Activated CD4-positive, alpha-beta T cell treated with anti-CD3 and anti-CD28 coated beads, Interleukin-2, Interleukin-4, amounts not matched to agents 100 ng/mL and 50 ng/mL, durations not matched to agents 16 hours and 8 hours (primary cell): ENCODE data around the gene AHI1.
"Not testable (repeated sequence)": the region's sequence is repeated elsewhere in the genome, so short reads cannot be mapped to it uniquely, and the experiment has no call there.

Experiments used
- DNase-seq: peaks from one replicate; pipeline ENCODE4 v3.0.0-alpha.2; 2020; ENCODE audit warnings: low spot score

The AHI1 gene

GRCh38 chr6:135505648-135506047 is 8.1 kb upstream of the AHI1 start:
- no peak for DNase-seq

- DNase-seq, result no peak
These were observed 7.7 kb upstream of the AHI1 start for GRCh38 chr6:135505222-135505621.

GRCh38 chr6:135504734-135505133 is 7.2 kb upstream of the AHI1 start:
- no peak for DNase-seq

- DNase-seq, result no peak
These were observed 6.3 kb upstream of the AHI1 start for GRCh38 chr6:135503703-135504475.

GRCh38 chr6:135499441-135500340 is 2.2 kb upstream of the AHI1 start:
- DNase-seq, result no peak

- peak; percentile 73 for DNase-seq
These were observed 773 bp upstream of the AHI1 start for GRCh38 chr6:135498185-135498841.

- no peak for DNase-seq
These were observed 634 bp downstream of the AHI1 start for GRCh38 chr6:135496800-135497411.

- no peak for DNase-seq
These were observed 4.2 kb downstream of the AHI1 start for GRCh38 chr6:135493218-135493961.

- no peak for DNase-seq
These were observed 7.2 kb downstream of the AHI1 start for GRCh38 chr6:135490381-135490780.

GRCh38 chr6:135488023-135488422 is 9.5 kb downstream of the AHI1 start:
- DNase-seq, result no peak

- not testable (repeated sequence) for DNase-seq
These were observed 13.6 kb downstream of the AHI1 start for GRCh38 chr6:135483903-135484302.

- DNase-seq, result no peak
These were observed 15.7 kb downstream of the AHI1 start for GRCh38 chr6:135481783-135482369.

GRCh38 chr6:135479601-135480000 is 17.9 kb downstream of the AHI1 start:
- no peak for DNase-seq

- no peak for DNase-seq
These were observed 18.9 kb downstream of the AHI1 start for GRCh38 chr6:135478626-135479025.

GRCh38 chr6:135475292-135475886 is 22.2 kb downstream of the AHI1 start:
- no peak for DNase-seq

GRCh38 chr6:135474362-135474761 is 23.2 kb downstream of the AHI1 start:
- DNase-seq, result no peak

- DNase-seq, result no peak
These were observed 31.6 kb downstream of the AHI1 start for GRCh38 chr6:135465903-135466302.

GRCh38 chr6:135465307-135465706 is 32.2 kb downstream of the AHI1 start:
- no peak for DNase-seq

- DNase-seq, result no peak
These were observed 32.9 kb downstream of the AHI1 start for GRCh38 chr6:135464634-135465033.

- no peak for DNase-seq
These were observed 36.3 kb downstream of the AHI1 start for GRCh38 chr6:135461208-135461607.

- DNase-seq, result no peak
These were observed 39.5 kb downstream of the AHI1 start for GRCh38 chr6:135458051-135458450.
